Uterus (tissue), 2 donors: ENCODE results near the gene SLC7A1.

Source experiments
- CTCF ChIP-seq, 4 experiments: fragments of 200-600 bp in 2 of 4; fragments of 450-650 bp in 2 of 4; sonication (generic) in 2 of 4; IDR thresholded peaks; one replicate each; pipeline ENCODE4 v1.5.1; 2016 to 2019; ENCODE audit warnings: antibody characterized with exemption in 4 of 4, mild to moderate bottlenecking in 2 of 4, moderate library complexity in 1 of 4
- POLR2A ChIP-seq, 2 donors: fragments of 450-650 bp; IDR thresholded peaks; one replicate each; pipeline ENCODE4 v1.6.1; 2016; ENCODE audit warnings: antibody characterized with exemption in 2 of 2, mild to moderate bottlenecking in 1 of 2, moderate library complexity in 1 of 2

GRCh38 chr13:29577136-29578051 is 18.1 kb downstream of the SLC7A1 start:
- TF ChIP-seq CTCF (IDR thresholded peaks at IDR 0.05) (no peak), POLR2A (IDR thresholded peaks at IDR 0.05) (no peak)
